ENCODE data around the gene CHGA. TPM values are rescaled to one million over a fixed set of nuclear protein-coding genes. Genes with fewer than 3 reads are reported as not detected.

CHGA gene
- polyA plus RNA-seq, 3 donors = not detected

DNA sequence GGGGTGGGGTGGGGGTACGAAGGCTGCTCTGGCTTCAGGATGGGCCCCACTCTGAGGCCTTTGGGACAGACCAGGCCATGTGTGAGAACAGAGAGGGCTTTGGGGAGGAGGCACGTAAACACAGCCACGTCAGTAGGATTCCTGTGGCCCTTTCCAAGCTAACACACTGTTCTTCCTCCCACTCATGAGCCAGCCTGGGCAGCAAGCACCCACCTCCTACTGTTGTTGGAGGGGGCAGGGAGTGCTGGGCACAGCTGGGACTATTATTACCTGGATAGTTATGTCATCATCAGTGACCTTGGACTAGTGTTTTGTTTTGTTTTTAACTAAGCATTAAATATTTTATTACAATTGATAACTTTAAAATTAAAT lies 5.3 kb downstream of the CHGA start:
- TF ChIP-seq, protein P1, sequence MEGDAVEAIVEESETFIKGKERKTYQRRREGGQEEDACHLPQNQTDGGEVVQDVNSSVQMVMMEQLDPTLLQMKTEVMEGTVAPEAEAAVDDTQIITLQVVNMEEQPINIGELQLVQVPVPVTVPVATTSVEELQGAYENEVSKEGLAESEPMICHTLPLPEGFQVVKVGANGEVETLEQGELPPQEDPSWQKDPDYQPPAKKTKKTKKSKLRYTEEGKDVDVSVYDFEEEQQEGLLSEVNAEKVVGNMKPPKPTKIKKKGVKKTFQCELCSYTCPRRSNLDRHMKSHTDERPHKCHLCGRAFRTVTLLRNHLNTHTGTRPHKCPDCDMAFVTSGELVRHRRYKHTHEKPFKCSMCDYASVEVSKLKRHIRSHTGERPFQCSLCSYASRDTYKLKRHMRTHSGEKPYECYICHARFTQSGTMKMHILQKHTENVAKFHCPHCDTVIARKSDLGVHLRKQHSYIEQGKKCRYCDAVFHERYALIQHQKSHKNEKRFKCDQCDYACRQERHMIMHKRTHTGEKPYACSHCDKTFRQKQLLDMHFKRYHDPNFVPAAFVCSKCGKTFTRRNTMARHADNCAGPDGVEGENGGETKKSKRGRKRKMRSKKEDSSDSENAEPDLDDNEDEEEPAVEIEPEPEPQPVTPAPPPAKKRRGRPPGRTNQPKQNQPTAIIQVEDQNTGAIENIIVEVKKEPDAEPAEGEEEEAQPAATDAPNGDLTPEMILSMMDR (IDR thresholded peaks at IDR 0.05) = no peak
- no peaks in the 10 kb centered on the region for H3K36me3 ChIP-seq (replicated peaks in 1 of 2; ENCODE audit: control insufficient read depth in 1 of 2, insufficient read depth in 2 of 2, low read length in 2 of 2)
- 100% methylated on average over 1 of the region's 3 CpGs for WGBS (ENCODE audit: insufficient coverage)
- Mint-ChIP-seq H3K27me3 (ENCODE audit: low read depth in 3 of 3) (peaks cover 9 to 24% (median 14%) of the 10 kb centered on the region in 3 donors), H3K36me3 (no peaks in the 10 kb centered on the region), H3K27ac (no peak overlapping the region), H3K4me1 (no peaks in the 10 kb centered on the region), H3K9me3 (peaks cover 0 to 2% (median 0%) of the 10 kb centered on the region in 7 donors), H3K4me3 (no peak overlapping the region)
- peaks cover 12% of the 10 kb centered on the region for H4K20me1 ChIP-seq (ENCODE audit: insufficient read depth, low read length)
- peaks cover 0 to 5% of the 10 kb centered on the region in 2 donors for H3K27me3 ChIP-seq (ENCODE audit: control insufficient read depth in 2 of 2, insufficient read depth in 2 of 2, low read length in 2 of 2)
- H3K4me1 ChIP-seq (ENCODE audit: control insufficient read depth in 1 of 2, insufficient read depth in 2 of 2, low read length in 2 of 2) = no peaks in the 10 kb centered on the region
- H3K79me2 ChIP-seq (ENCODE audit: insufficient read depth, low read length) = no peaks in the 10 kb centered on the region
- H3K9ac ChIP-seq (ENCODE audit: insufficient read depth, low read length, poor library complexity, severe bottlenecking) = no peak overlapping the region
- intact Hi-C loops (cut with micrococcal nuclease) = no loop called here
- DNase-seq = no peak
- H3K9me3 ChIP-seq (replicated peaks in 1 of 2; ENCODE audit: control insufficient read depth in 1 of 2, insufficient read depth in 1 of 2, low read length in 2 of 2) = no peaks in the 10 kb centered on the region
- H2AFZ ChIP-seq (ENCODE audit: insufficient read depth, low read depth, low read length, poor library complexity, severe bottlenecking) = no peak overlapping the region
- H3K4me2 ChIP-seq (replicated peaks; ENCODE audit: extremely low read depth, low read length, poor library complexity, severe bottlenecking) = no peak overlapping the region
- no peak overlapping the region for H3K4me3 ChIP-seq (replicated peaks in 1 of 3; ENCODE audit: low read depth in 2 of 3, low read length in 3 of 3)
- H3K27ac ChIP-seq (ENCODE audit: low read depth in 1 of 2, low read length in 2 of 2) = no peak overlapping the region

DNA sequence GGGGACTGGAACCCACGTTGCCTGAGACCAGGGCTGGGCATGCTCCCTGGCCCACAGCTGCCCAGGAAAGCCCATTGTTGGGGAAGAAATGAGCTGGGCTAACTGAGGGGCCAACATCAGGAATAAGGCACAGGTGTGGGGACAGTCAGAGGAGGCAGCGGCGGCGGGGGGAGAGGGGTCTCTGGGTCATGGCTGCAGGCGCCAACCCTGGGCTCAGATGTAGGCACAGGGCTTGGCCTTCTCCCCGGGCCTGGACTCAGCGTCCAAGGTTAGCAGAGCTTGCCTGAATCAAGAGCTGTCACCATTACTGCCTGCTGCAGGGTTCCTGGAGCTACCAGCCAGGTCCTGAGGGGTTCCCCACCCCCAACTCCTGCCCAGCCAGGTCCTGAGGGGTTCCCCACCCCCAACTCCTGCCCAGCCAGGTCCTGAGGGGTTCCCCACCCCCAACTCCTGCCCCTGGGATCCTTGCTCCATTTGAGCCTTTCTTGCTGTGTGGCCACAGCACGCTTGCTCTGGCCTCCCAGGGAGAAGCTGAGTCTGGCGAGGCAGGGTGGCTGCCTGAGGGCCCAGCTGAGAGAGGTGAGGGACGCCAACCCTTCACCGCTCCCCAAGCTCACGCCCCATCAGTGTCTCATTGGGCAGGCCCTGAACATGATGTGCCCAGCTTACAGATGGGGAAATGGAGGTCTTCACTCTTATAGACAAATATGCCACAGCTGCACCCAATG lies 6.2 kb downstream of the CHGA start:
- Histone ChIP-seq H3K36me3 (replicated peaks in 1 of 2; ENCODE audit: control insufficient read depth in 1 of 2, insufficient read depth in 2 of 2, low read length in 2 of 2) (no peaks in the 10 kb centered on the region), H3K4me1 (ENCODE audit: control insufficient read depth in 1 of 2, insufficient read depth in 2 of 2, low read length in 2 of 2) (no peaks in the 10 kb centered on the region), H3K9ac (ENCODE audit: insufficient read depth, low read length, poor library complexity, severe bottlenecking) (no peak overlapping the region), H3K4me3 (replicated peaks in 1 of 3; ENCODE audit: low read depth in 2 of 3, low read length in 3 of 3) (no peak overlapping the region), H2AFZ (ENCODE audit: insufficient read depth, low read depth, low read length, poor library complexity, severe bottlenecking) (no peak overlapping the region), H3K79me2 (ENCODE audit: insufficient read depth, low read length) (no peaks in the 10 kb centered on the region), H4K20me1 (ENCODE audit: insufficient read depth, low read length) (peaks cover 21% of the 10 kb centered on the region), H3K27ac (ENCODE audit: low read depth in 1 of 2, low read length in 2 of 2) (no peak overlapping the region), H3K4me2 (replicated peaks; ENCODE audit: extremely low read depth, low read length, poor library complexity, severe bottlenecking) (no peak overlapping the region), H3K9me3 (replicated peaks in 1 of 2; ENCODE audit: control insufficient read depth in 1 of 2, insufficient read depth in 1 of 2, low read length in 2 of 2) (no peaks in the 10 kb centered on the region), H3K27me3 (ENCODE audit: control insufficient read depth in 2 of 2, insufficient read depth in 2 of 2, low read length in 2 of 2) (peaks cover 0 to 3% of the 10 kb centered on the region in 2 donors)
- TF ChIP-seq, protein P1 (IDR thresholded peaks at IDR 0.05) = no peak
- Mint-ChIP-seq H3K27ac (peak overlapping the region in 1 of 7 donors; percentile 50), H3K27me3 (ENCODE audit: low read depth in 3 of 3) (peaks cover 6 to 15% (median 9%) of the 10 kb centered on the region in 3 donors), H3K4me3 (no peak overlapping the region), H3K4me1 (no peaks in the 10 kb centered on the region), H3K36me3 (no peaks in the 10 kb centered on the region), H3K9me3 (no peaks in the 10 kb centered on the region)
- intact Hi-C loops (cut with micrococcal nuclease) = no loop called here
- 86% methylated on average over 8 of the region's 12 CpGs for WGBS (ENCODE audit: insufficient coverage)
- no peak for DNase-seq
